Dedifferentiated amniotic fluid mesenchymal stem cell (primary cell): Measurements from ENCODE around the gene KITLG.
"Not testable (repeated sequence)": the region's sequence is repeated elsewhere in the genome, so short reads cannot be mapped to it uniquely, and the experiment has no call there.

Experiments
- DNase-seq: peaks from one replicate; pipeline ENCODE4 v3.0.0-alpha.2; 2016; ENCODE audit errors: extremely low spot score

KITLG gene

GRCh38 chr12:88544991-88545980, 35.0 kb downstream of the KITLG start:
- DNase-seq = peak; percentile 81

GRCh38 chr12:88539893-88540292, 40.4 kb downstream of the KITLG start:
- DNase-seq = no peak

- no peak for DNase-seq
Observed at GRCh38 chr12:88538697-88539096, 41.6 kb downstream of the KITLG start.

- no peak for DNase-seq
Observed at GRCh38 chr12:88538250-88538649, 42.0 kb downstream of the KITLG start.

GRCh38 chr12:88530868-88531267, 49.4 kb downstream of the KITLG start:
- DNase-seq = no peak

- no peak for DNase-seq
Observed at GRCh38 chr12:88529531-88530488, 50.5 kb downstream of the KITLG start.

- DNase-seq = no peak
Observed at GRCh38 chr12:88522961-88523360, 57.3 kb downstream of the KITLG start.

- DNase-seq = no peak
Observed at GRCh38 chr12:88520436-88520820, 59.8 kb downstream of the KITLG start.

DNA sequence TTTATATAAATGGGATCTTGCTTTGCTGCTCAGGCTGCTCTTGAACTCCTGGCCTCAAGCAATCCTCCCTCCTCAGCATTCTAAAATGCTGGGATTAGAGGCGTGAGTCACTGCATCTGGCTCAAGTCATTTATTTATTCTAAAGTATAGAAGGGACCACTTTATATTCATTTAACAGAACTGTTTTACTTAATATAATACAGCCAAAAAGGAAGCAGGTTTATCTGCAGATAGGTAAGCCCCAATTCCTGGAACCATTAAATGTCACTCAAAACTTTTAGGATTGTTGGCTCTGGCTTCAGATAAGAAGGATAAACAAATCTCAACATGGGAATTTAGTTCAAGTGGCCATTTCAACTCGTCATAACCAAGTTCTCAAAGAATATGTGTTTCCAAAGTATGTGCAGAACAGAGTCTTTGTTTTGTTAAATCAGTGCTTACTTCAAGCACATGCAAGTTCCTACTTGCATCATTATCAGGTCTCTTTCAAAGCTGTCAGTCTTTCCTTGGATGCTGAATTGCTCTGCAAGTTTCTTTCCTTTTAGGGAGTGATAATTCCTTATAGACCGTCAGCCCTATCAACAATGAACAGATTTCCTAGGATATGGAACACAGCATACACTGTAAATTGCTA, 60.4 kb downstream of the KITLG start:
- no peak for DNase-seq

DNA sequence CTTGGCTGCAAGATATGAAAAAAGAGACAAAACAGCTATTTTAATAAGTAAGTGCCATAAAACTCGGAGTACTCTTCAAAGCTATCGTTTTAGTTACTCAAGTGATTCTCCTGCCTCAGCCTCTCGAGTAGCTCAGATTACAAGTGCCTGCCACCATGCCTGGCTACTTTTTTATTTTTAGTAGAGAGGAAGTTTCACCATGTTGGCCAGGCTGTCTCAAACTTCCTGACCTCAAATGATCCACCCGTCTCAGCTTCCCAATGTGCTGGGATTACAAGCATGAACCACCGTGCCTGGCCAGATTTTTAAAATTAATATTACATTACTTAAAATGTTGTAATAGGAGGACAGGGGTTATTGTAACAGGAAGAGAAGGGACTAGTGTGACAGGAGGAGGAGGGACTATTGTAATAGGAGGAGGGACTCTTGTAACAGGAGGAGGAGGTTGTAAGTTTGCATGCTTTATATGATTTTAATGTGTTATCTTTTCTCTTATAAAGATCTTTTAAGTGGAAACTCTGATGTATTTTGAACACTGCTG, 61.3 kb downstream of the KITLG start:
- DNase-seq = no peak

DNA sequence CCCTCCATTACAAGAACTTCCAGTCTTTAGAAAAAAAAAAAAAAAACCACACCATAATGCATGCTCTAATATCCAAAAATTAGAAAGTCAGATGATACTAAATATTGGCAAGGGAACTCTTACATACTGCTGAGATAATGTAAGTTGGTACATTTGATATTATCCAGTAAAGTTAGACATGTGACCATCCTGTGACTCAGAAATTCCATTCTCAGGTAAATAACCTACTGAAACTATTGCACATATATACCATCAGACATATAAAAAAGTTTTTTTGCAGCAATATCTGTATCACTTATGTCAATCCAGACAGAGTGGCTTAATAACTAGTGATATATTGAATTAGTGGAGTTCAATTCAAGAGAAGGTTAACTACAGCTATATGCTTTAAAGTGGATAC, 63.5 kb downstream of the KITLG start:
- DNase-seq = no peak

GRCh38 chr12:88510843-88511242, 69.4 kb downstream of the KITLG start:
- no peak for DNase-seq

DNA sequence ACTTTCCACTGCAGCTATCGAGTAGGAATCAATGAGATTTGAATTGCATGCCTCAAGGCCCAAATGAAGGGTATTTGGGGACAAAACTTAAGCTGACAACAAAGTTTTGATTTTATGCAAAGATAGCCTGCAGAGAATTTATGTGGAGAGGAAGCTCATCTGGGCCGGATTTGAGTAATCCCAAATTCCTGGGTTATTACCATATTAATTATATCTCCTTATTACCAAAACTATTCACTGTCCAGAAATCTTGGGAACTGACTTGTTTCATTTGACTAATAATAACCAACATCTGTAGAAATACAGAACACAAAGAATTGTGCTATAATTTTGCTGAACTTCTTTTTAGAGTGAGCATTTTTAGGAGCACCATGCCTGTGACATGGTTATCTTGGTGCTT, 70.4 kb downstream of the KITLG start:
- DNase-seq = no peak

- DNase-seq = no peak
Observed at GRCh38 chr12:88509347-88509746, 70.9 kb downstream of the KITLG start.

DNA sequence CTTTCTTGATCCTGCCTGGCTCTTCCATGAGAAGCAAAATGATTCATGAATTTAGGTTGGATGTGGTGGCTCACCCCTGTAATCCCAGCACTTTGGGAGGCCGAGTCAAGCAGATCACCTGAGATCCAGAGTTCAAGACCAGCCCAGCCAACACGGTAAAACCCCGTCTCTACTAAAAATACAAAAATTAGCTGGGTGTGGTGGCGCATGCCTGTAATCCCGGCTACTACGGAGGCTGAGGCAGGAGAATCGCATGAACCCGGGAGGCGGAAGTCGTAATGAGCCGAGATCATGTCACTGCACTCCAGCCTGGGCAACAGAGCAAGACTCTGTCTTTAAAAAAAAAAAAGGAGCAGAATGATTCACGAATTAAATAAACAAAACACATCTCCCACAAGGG, 72.4 kb downstream of the KITLG start:
- DNase-seq = not testable (repeated sequence)

- DNase-seq = no peak
Observed at GRCh38 chr12:88507270-88507669, 73.0 kb downstream of the KITLG start.

- no peak for DNase-seq
Observed at GRCh38 chr12:88505696-88506095, 74.6 kb downstream of the KITLG start.

- no peak for DNase-seq
Observed at GRCh38 chr12:88503281-88503703, 77.0 kb downstream of the KITLG start.

DNA sequence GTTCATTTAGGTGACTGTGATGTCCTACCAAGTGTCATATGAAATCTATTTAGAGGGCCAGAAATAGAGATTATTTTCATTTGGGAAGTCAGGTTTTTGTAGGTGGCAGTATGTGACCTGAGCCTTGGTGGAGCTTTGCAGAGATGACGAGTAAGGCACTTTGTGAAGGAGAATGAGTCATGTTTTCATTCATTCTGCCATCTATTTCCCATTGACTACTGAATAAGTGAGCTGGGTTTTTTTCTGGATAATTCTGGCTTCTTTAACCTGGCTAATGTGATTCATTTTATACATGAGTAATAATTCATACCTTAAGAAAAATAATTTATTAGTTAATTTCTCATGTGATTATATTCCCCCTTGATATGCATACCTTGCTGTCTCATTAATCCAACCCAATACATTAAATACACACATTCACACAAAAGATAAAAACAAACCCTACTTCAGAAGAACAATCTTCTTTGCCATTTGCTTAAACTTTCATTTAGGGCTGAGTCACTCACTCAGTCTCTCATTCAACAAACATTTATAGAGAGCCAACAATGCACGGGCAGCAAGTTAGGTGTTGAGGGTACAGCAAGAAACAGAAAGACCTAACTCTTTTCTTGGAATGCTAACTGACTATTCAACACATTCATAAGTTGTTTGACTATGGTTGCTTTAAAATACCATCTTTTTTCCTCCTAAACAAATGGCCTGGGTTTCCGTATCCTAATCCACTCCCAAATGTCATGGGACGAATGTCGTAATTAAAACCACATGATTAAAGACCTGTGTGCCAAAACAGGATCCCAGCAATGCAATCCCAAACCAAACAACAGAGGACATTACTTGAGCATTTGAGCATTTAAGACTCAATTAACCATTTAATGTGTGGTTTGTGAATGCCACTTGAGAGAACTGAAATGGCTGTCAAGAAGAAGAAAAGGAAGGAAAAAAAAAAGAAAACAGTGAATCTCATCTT, 78.0 kb downstream of the KITLG start:
- no peak for DNase-seq

DNA sequence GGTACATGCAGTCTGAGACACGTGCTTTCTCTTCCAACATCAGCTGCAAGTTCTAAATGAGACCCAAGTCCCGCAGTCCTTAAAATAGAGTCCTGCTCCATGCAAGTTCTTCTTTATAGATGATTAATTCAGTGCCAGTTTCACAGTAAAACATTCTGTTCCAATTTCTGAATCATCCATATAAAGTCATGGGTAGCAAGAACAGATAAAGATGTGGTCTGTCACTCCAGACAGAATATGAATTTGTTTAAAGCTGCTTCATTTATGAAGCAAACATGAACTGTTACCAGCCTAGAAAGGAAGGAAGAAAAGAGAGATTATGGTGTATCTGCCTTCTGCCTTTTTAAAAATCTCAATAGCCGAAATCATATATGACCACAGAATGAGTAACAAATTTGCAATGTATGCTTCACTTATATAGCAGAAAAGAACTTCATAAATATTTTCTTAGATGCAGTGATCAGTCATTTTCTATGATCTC, 83.3 kb downstream of the KITLG start:
- no peak for DNase-seq
